ENCODE results near the gene AMPD2. TPM values are rescaled to one million over a fixed set of nuclear protein-coding genes. Genes with fewer than 3 reads are reported as not detected.

Gene AMPD2
- total RNA-seq, 1 donor from 2014 or later = 22.9 TPM

DNA sequence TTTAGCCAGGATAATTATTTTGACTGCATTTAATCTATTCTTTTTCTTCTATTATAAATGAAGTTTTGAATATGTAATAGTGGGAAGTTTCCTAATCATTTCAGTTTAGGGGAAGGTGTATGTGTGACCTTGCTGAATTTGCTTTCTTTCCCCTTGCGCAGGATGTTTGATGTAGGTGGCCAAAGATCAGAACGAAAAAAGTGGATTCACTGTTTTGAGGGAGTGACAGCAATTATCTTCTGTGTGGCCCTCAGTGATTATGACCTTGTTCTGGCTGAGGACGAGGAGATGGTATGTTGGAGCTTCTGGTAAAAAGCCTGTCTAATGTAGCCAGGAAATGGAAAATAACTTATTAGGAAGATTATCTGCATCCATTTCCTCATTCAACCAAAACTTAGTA, 33.6 kb upstream of the AMPD2 start:
- Histone ChIP-seq H2AFZ (replicated peaks) (no peak overlapping the region), H3F3A (ENCODE audit: low read depth) (no peaks in the 10 kb centered on the region), H3K79me2 (ENCODE audit: low read depth) (no peaks in the 10 kb centered on the region), H3K4me3 (no peak overlapping the region), H3K4me1 (no peaks in the 10 kb centered on the region), H3K36me3 (peaks cover 19% of the 10 kb centered on the region), H3K27ac (no peak overlapping the region), H3K9me3 (ENCODE audit: low read depth) (no peaks in the 10 kb centered on the region), H3K27me3 (no peaks in the 10 kb centered on the region), H4K20me1 (ENCODE audit: low read depth) (no peaks in the 10 kb centered on the region), H3K4me2 (no peak overlapping the region), H3K9ac (no peak overlapping the region)
- no peak for TF ChIP-seq CTCF (IDR thresholded peaks at IDR 0.05)
- no peak for TF ChIP-seq EZH2phosphoT487 (IDR thresholded peaks at IDR 0.05)
- TF ChIP-seq EZH2 (IDR thresholded peaks at IDR 0.05) = no peak
- Mint-ChIP-seq H3K4me1 (no peaks in the 10 kb centered on the region), H3K27me3 (ENCODE audit: insufficient read depth, low read depth) (no peaks in the 10 kb centered on the region), H3K36me3 (peaks cover 33% of the 10 kb centered on the region), H3K27ac (no peak overlapping the region), H3K4me3 (no peak overlapping the region), H3K9me3 (no peaks in the 10 kb centered on the region)
- no peak for DNase-seq (ENCODE audit: low spot score)

DNA sequence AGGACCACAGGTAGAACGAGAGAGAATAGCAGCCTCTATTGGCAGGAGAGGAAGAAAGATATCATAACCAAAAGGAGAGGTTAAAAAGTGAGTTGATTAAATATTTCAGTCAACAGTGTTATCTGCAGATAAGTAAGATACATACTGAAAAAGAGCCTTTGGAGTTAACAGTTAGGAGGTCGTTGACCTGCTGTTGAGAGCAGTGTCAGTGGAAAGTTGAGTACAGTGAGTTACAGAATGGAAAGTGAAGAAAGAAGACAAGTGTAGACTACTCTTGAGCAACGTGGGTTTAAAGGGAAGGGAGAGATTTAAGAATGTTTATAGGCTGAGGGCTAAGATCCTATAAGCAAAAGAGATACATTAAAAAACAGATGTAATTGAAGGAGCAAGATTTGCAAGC, 30.5 kb upstream of the AMPD2 start:
- Histone ChIP-seq H3K4me3 (no peak overlapping the region), H3K4me2 (no peak overlapping the region), H3F3A (ENCODE audit: low read depth) (no peaks in the 10 kb centered on the region), H3K79me2 (ENCODE audit: low read depth) (no peaks in the 10 kb centered on the region), H4K20me1 (ENCODE audit: low read depth) (no peaks in the 10 kb centered on the region), H3K4me1 (no peaks in the 10 kb centered on the region), H3K9ac (no peak overlapping the region), H3K9me3 (ENCODE audit: low read depth) (no peaks in the 10 kb centered on the region), H3K36me3 (peaks cover 7% of the 10 kb centered on the region), H2AFZ (replicated peaks) (no peak overlapping the region), H3K27me3 (no peaks in the 10 kb centered on the region), H3K27ac (no peak overlapping the region)
- Mint-ChIP-seq H3K27ac (no peak overlapping the region), H3K27me3 (ENCODE audit: insufficient read depth, low read depth) (no peaks in the 10 kb centered on the region), H3K36me3 (peaks cover 26% of the 10 kb centered on the region), H3K9me3 (no peaks in the 10 kb centered on the region), H3K4me3 (no peak overlapping the region), H3K4me1 (no peaks in the 10 kb centered on the region)
- TF ChIP-seq CTCF (IDR thresholded peaks at IDR 0.05) (no peak), EZH2 (IDR thresholded peaks at IDR 0.05) (no peak), EZH2phosphoT487 (IDR thresholded peaks at IDR 0.05) (no peak)
- DNase-seq (ENCODE audit: low spot score) = no peak

DNA sequence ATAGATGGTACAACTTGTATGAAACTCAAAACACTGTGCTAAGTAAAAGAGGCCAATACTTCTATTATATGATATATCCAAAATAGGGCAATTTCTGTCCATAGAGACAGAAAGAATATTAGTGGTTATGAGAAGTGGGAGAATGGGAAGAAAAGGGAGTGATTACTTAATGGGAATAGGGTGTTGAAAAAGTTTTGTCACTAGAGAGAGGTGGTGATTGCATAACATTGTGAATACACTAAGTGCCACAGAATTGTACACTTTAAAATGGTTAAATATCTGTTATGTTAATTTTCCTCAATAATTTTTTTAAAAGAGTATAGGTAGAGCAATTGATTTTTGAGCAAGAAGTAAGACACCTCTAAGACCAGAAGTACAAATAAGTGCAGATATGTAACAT, 30.0 kb upstream of the AMPD2 start:
- no peak overlapping the region for H3K9ac ChIP-seq
- no peaks in the 10 kb centered on the region for H4K20me1 ChIP-seq (ENCODE audit: low read depth)
- no peak for DNase-seq (ENCODE audit: low spot score)
- H3K27ac Mint-ChIP-seq = no peak overlapping the region
- no peaks in the 10 kb centered on the region for H3K9me3 Mint-ChIP-seq
- H3K4me3 Mint-ChIP-seq = no peak overlapping the region
- no peaks in the 10 kb centered on the region for H3K4me1 ChIP-seq
- no peak for TF ChIP-seq EZH2 (IDR thresholded peaks at IDR 0.05)
- no peak for TF ChIP-seq CTCF (IDR thresholded peaks at IDR 0.05)
- no peak for TF ChIP-seq EZH2phosphoT487 (IDR thresholded peaks at IDR 0.05)
- H3K27me3 ChIP-seq = no peaks in the 10 kb centered on the region
- no peak overlapping the region for H3K4me3 ChIP-seq
- no peaks in the 10 kb centered on the region for H3F3A ChIP-seq (ENCODE audit: low read depth)
- H3K36me3 Mint-ChIP-seq = peaks cover 23% of the 10 kb centered on the region
- H3K36me3 ChIP-seq = peaks cover 7% of the 10 kb centered on the region
- H3K27me3 Mint-ChIP-seq (ENCODE audit: insufficient read depth, low read depth) = no peaks in the 10 kb centered on the region
- H2AFZ ChIP-seq (replicated peaks) = no peak overlapping the region
- no peaks in the 10 kb centered on the region for H3K9me3 ChIP-seq (ENCODE audit: low read depth)
- no peaks in the 10 kb centered on the region for H3K79me2 ChIP-seq (ENCODE audit: low read depth)
- no peak overlapping the region for H3K27ac ChIP-seq
- H3K4me1 Mint-ChIP-seq = no peaks in the 10 kb centered on the region
- no peak overlapping the region for H3K4me2 ChIP-seq

All from neural progenitor cell (in vitro differentiated cells).